ENCODE data around the gene TUBGCP6. TPM values are rescaled to one million over a fixed set of nuclear protein-coding genes. Genes with fewer than 3 reads are reported as not detected.
A peak's percentile ranks its signal among the peaks of the same experiment; 100 is the strongest.
"Not testable (repeated sequence)": the region's sequence is repeated elsewhere in the genome, so short reads cannot be mapped to it uniquely, and the experiment has no call there.

TUBGCP6 gene
- total RNA-seq, 1 donor from 2014 or later = 22.8 TPM

DNA sequence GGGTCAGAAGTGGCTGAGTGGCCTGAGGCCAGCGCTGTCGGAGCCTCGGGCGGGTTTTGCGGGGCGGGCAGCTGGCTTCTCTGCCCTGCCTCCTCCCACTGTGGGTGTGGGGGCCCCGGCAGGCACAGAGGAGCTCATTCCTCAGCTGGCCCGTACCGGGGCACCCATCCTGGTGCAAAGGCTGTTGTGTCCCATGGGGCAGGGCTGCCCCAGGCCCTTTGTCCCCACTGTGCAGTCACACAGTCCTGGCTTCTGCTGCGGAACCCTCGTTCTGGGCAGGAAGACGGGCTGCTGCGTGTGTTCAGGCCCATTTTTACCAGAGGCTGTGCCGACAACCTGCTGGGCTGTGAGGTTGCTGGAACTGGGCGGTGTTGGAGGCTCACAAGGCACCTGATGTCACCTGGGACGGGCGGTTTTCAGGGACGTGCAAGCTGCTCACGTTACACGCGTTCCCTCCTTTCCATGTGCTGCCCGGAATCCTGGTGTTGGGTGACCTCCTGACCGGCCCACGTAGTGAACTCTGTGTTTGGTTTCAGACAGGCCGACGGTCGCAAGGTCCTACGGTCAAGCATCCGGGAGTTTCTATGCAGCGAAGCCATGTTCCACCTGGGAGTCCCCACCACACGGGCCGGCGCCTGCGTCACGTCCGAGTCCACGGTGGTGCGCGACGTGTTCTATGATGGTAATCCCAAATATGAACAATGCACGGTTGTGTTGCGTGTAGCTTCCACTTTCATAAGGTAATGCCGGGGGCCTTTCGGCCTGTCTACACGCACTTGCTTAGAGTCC, 38.8 kb downstream of the TUBGCP6 start:
- intact Hi-C loops (cut with DNase I) = loop anchor here (2.0 to 10.0 kb wide), 3 partner anchors 57 to 271 kb away; partner anchors contain the start of gene PIM3
- DNase-seq (ENCODE audit: low spot score) = no peak

DNA sequence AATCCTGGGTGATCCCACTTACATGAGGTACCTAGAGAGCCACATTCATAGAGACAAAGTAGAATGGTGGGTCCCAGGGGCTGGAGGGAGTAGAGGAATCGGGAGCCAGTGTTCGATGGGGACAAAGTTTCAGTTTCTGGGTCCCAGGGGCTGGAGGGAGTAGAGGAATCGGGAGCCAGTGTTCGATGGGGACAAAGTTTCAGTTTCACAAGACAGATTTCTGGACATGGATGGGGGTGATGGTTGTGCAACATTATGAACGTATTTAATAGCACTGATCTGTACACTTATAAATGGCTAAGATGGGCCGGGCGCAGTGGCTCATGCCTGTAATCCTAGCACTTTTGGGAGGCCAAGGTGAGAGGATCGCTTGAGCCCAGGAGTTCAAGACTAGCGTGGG, 39.8 kb downstream of the TUBGCP6 start:
- intact Hi-C loops (cut with DNase I) = loop anchor here (10.0 kb wide), 2 partner anchors 240 to 270 kb away; partner anchors contain the start of gene PIM3
- not testable (repeated sequence) for DNase-seq (ENCODE audit: low spot score)

DNA sequence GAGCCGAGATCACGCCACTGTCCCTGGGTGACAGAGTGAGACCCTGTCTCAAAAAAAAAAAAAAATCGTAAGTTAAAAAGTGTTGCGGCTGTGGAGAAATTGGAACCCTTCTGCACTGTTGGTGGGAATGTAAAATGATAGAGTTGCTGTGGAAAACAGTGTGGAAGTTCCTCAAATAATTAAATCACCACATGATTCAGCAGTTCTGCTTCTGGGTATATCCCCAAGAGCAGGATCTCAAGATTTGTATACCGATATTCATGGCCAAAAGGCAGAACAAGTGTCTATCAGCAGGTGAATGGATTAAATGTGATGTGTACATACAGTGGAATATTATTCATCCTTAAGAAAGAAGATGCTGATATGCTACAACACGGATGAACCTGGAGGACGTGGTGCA, 40.3 kb downstream of the TUBGCP6 start:
- DNase-seq (ENCODE audit: low spot score) = no peak
- intact Hi-C loops (cut with DNase I) = loop anchor here (10.0 kb wide), 2 partner anchors 240 to 270 kb away; partner anchors contain the start of gene PIM3

DNA sequence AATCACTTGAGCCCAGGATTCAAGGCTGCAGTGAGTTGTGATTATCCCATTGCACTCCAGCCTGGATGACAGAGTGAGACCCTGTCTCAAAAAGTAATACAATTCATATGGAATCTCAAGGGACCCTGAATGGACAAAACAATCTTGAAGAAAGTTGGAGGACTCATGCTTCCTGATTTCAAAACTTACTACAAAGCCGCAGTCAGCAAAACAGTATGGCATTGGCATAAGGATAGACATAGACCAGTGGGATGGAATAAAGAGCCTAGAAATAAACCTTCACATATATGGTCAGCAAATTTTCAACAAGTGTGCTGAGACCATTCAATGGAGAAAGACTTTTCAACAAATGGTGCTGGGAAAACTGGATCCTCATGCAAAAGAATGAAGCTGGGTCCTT, 41.5 kb downstream of the TUBGCP6 start:
- intact Hi-C loops (cut with DNase I) = loop anchor here (10.0 kb wide), 2 partner anchors 238 to 268 kb away; partner anchors contain the start of gene PIM3

DNA sequence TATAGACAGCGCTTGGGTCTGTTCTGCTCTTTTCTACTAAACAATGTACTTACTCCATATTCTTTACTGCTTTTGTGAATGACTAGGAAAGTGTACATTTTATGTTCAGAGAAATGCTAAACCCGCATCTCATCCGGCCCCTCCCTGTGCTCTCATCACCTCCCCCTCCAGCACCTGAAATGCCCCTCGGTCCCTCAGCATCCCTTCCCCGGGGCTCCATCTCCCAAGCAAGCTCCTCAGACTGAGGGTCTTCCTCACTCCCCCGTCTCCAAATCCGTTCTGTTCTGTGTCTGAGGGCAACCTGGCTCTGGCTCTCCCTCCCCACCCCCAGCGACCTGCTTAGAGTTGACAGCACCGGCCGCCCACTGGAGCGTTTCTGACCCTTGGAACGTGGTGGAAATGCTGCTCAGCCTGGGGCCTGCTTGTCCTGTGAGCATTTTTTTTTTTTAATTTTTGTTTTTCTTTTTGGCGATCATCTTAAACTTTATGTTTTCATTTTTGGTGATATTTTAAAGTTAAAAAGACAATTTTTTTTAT, 42.6 kb downstream of the TUBGCP6 start:
- no peak for DNase-seq (ENCODE audit: low spot score)
- intact Hi-C loops (cut with DNase I) = loop anchor here (10.0 kb wide), 2 partner anchors 237 to 267 kb away; partner anchors contain the start of gene PIM3

More for the DNA sequence above, 41.5 kb downstream of the TUBGCP6 start:
- DNase-seq (ENCODE audit: low spot score) = no peak

DNA sequence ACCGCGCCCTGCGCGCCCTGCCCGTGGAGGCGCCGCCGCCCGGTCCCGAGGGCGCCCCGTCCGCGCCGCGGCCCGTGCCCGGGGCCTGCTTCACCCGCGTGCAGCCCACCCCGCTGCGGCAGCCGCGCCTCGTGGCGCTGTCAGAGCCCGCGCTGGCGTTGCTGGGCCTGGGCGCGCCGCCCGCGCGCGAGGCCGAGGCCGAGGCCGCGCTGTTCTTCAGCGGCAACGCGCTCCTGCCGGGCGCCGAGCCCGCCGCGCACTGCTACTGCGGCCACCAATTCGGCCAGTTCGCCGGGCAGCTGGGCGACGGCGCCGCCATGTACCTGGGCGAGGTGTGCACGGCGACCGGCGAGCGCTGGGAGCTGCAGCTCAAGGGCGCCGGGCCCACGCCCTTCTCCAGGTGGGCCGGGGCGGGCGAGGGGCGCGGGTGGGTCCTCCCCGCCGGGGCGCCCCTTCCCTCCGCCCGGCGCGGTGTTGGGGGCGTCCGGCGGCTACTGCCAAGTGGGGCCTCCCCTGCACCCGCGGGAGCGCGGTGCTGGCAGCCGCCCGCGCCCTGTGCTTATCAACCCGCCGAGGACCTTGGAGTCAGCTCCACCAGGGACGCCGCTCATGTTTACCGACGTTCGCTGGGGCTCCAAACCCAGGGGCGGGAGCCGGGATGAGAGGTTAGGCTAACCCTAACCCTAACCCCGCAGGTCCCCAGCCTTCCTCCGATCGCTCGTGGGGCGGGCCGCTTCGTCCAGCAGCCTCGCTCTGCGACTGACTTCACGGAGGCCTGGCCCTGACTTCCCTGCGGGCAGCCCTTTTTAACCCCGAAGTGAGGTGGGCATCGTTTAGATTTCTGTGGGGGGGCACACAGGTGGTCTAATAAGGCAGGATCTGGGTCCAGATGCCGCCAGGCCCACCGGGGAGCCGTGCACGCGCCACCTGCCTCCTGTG, 43.4 kb downstream of the TUBGCP6 start:
- DNase-seq (ENCODE audit: low spot score) = no peak
- intact Hi-C loops (cut with DNase I) = loop anchor here (10.0 kb wide), 2 partner anchors 237 to 267 kb away; partner anchors contain the start of gene PIM3

DNA sequence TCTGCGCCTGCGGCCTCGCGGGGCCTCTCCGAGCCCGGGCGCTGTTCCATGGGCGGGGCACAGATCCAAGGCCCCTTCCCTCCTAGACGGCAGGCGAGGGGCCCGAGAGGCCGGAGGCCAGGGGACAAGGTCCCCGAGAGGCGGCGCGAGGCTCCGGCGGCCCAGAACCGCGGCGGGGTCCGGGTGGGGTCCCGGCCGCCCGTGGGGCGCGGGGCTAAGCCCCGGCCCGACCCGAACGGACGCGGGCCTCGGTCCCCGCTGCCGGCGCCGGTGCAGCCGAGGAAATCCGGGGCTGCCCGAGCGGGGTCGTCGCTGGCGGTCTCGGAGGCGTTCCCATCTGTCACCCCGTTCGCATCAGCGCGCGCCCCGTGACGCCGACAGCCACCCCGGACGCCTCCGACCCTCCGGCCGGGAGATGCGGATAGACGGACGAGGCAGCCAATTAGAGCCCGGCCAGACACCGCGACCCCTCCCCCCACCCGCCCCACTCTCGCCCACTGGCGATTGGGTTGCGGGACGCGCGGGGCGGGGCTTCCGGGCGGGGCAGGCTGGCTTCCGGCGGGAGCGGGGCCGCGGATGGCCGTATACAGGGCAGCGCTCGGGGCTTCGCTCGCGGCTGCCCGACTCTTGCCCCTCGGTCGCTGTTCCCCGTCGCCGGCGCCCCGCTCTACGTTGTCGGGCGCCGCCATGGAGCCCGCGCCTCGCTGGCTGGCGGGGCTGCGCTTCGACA, 44.2 kb downstream of the TUBGCP6 start, which contains the start of gene SELENOO:
SELENOO (plus strand) TSS at position 551 of the 730 bp plus-strand sequence; CDS start at position 577, 26 bp downstream.
- intact Hi-C loops (cut with DNase I) = loop anchor here (10.0 kb wide), 2 partner anchors 236 to 266 kb away; partner anchors contain the start of gene PIM3
- DNase-seq (ENCODE audit: low spot score) = peak; percentile 95

DNA sequence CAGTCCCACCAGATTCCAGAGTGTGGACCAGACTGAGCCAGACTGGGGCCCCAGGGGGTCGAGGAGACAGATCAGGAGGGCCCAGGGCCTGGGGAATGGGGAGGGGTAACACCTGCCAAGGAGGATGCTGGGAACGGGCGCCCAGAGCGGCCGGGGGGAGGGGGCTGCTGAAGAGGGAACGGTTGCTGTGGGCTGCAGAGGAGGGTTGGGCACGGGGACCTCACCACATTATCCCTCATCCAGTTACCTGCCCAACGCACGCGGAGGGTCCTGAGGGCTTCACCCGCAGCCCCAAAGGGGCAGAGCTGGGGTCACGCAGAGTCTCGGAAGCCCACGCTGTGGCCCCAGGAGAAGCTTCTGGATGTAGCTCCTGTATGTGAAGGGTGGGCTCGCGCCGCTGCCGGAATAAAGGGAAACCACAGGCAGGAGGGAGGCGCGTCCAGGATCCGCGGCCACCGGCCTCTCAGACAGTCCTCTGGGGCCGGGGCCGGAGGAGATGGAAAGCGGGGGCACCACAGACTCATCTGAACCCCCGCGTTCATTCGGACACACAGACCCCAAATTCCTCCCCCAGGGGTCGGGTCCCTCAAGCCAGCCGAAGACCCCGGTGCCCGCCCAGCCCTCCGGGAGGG, 44.9 kb downstream of the TUBGCP6 start:
- no peak for DNase-seq (ENCODE audit: low spot score)
- intact Hi-C loops (cut with DNase I) = loop anchor here (10.0 kb wide), 2 partner anchors 235 to 265 kb away; partner anchors contain the start of gene PIM3

DNA sequence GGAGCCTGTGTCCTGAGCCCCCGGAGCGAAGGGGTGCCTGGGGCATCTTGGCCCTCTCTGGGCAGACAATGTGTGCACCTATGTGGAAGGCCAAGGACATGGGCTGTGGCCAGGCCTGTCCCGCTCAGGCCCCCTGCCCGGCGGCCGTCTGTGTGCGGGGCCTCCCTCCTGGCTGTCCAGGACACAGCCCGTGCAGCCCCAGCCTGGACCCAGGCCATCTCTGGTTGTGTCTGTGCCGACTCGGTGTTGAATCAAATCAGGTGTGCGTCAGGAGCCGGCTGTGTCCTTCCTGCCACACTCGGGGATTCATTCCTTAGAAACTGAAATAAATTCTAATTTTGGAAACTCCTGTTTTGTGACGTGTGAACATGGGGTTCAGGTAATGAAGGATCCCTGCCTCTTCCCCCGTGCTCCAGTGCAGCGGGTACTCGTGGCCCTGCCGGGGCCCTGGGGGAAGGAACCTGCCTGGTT, 45.5 kb downstream of the TUBGCP6 start:
- DNase-seq (ENCODE audit: low spot score) = no peak
- intact Hi-C loops (cut with DNase I) = no loop called here

DNA sequence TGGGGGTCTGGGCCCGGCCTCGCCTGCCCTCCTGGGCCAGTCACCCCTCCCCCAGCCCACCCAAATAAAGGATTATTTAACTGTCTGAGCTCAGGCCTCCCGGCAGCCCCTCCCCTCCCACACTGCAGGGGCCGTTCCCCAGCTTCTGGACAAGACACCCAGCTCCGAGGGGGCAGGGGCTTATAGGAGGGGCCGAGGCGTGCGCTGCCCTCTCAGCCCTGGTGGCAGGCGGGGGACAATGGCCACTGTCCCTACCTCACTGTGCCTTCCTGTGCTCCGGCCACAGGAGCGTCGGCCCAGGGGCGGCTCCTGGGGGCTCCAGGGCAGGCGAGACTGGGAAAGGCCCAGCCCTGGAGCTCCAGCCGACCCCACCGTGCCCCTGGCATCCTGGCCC, 46.2 kb downstream of the TUBGCP6 start:
- intact Hi-C loops (cut with DNase I) = no loop called here
- no peak for DNase-seq (ENCODE audit: low spot score)

DNA sequence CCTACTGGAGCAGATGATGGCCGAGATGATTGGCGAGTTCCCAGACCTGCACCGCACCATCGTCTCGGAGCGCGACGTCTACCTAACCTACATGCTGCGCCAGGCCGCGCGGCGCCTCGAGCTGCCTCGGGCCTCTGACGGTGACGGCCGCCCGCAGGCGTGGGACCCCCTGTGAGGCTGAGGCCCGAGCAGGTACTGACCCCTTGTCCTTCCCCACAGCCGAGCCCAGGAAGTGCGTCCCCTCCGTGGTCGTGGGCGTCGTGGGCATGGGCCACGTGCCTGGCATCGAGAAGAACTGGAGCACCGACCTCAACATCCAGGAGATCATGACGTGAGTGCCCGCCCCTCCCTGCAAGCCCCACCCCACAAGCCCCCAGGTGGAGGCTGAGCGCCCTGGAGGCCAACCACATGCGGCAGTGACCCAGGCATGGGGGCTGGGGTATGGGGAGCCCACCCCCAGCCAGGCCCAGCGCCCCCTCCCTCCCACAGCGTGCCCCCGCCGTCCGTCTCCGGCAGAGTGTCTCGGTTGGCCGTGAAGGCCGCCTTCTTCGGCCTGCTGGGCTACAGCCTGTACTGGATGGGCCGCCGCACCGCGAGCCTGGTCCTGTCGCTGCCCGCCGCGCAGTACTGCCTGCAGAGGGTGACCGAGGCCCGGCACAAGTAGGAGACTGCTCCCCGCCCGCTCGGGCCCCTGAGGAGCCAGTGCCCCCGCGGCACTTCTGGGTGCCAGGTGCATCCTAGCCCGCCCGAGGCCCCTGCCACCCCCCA, 46.8 kb downstream of the TUBGCP6 start:
- no peak for DNase-seq (ENCODE audit: low spot score)
- intact Hi-C loops (cut with DNase I) = no loop called here

DNA sequence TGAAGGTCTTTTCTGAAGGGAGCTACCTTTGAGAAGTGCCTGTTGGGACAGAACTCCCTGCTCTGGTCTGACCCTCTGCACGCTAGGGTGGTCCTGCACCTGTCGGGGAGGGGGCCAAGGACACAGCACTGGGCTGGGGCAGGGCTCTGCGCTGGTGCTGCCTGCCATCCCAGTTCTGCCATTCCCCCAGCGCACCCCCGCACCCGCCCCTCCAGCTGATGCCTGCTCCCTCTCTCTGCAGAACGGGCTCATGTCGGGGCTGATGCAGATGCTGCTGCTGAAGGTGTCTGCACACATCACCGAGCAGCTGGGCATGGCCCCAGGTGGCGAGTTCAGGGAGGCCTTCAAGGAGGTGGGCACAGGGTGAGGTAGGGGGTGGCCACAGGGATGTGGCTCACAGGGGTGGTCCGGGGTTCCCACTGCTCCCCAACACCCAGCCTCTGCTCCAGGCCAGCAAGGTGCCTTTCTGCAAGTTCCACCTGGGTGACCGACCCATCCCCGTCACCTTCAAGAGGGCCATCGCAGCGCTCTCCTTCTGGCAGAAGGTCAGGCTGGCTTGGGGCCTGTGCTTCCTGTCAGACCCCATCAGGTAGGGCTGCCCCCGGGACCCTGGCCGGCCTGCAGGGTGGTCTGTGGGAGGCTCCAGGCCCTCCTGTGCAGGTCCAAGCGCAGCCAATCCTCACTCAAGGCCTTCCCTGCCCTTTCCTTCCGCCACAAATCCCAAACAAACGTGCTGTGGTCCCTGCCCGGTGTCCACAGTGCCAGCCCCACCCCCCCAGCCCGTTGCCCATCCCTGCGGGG, 47.6 kb downstream of the TUBGCP6 start:
- no peak for DNase-seq (ENCODE audit: low spot score)
- intact Hi-C loops (cut with DNase I) = no loop called here

DNA sequence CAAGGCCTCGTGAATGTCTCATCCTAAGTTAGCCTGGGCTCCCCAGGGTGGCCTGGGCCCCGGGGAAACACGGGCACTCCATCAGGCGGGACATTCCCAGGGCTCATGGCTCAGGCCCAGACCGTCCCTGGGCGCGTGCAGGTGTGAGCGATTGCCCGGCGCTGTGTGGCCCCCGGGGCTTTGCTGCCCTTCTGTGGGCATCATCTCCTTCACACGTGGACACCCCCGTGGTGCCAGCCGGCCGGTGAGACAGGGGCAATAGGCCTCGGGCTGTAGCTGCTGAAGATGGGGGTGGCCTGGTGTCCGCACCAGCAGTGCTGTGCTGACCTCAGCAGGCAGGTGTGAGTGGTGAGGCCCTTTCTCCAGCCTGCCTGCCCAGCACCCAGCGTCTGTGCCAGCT, 48.6 kb downstream of the TUBGCP6 start:
- no peak for DNase-seq (ENCODE audit: low spot score)
- intact Hi-C loops (cut with DNase I) = no loop called here

DNA sequence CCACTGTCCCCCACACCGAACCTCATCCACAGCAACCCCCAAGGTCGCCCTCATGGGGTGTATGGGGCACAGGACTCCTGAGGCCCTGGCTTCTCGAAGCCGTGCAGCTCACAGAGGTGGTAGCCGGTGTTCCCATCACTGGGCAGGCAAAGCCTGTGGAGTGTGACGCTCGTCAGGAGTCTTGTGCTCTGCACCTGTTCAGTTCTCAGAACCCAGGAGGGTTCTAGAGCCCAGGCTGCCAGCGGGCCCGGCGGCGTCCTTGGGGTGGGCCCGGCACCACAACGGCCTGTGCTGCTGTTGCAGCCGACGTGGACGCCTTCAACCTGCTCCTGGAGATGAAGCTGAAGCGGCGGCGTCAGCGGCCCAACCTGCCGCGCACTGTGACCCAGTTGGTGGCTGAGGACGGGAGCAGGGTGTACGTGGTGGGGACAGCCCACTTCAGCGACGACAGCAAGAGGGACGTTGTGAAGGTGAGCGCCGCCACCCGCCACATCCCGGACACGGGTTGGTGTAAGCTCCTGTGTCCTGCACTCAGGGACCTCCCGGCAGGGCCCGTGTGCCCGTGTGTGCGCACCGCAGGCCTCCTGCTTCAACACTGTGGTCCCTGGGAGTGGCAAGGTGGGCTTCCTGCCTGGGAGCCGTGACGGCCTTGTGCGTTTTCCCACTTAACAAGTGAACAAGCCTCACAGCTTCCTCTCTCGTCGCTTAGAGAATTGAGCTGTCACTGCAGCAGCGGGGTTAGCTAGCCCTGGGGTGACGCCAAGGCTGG, 50.6 kb downstream of the TUBGCP6 start:
- DNase-seq (ENCODE audit: low spot score) = no peak
- intact Hi-C loops (cut with DNase I) = no loop called here

DNA sequence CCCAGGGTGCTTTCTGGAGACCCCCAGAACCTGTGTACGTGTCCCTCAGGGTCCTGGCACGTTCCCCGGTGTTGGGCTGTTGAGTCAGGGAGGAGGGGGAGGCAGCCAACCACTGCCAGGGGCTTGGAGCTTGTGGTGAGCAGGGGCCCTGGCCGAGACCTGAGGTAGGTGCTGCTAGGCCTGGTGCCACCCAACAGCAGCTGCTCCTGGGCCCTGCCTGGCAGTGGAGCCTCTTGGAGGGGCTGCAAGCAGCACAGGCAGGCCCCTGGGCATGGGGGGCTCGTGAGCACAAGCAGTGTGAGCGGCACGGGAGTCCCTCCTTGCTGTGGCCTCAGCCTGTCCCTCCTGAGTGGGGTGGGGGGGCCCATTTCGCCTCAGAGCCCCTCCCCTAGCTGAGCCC, 51.2 kb downstream of the TUBGCP6 start:
- intact Hi-C loops (cut with DNase I) = no loop called here
- no peak for DNase-seq (ENCODE audit: low spot score)

Data from cardiac septum (tissue), 1 donor.